Muscle layer of duodenum (tissue), 2 donors: Measurements from ENCODE around the gene NID2.
A peak's percentile ranks its signal among the peaks of the same experiment; 100 is the strongest.

ENCODE experiments used
- H3K27ac ChIP-seq: one replicate; pipeline ENCODE4 v1.7.0; 2013; ENCODE audit warnings: mild to moderate bottlenecking, low read length
- H3K27me3 ChIP-seq: one replicate; pipeline ENCODE4 v1.7.0; 2013; ENCODE audit warnings: low read depth, mild to moderate bottlenecking, control low read depth, low read length
- H3K36me3 ChIP-seq, 2 donors: one replicate each; pipeline ENCODE4 v1.7.0; 2013; ENCODE audit warnings: low read length in 2 of 2, control low read depth in 1 of 2, mild to moderate bottlenecking in 1 of 2; ENCODE audit not compliant: insufficient read depth in 2 of 2, control insufficient read depth in 1 of 2
- H3K4me1 ChIP-seq, 2 donors: one replicate each; pipeline ENCODE4 v1.7.0; 2013; ENCODE audit warnings: low read length in 2 of 2, mild to moderate bottlenecking in 2 of 2, control low read depth in 1 of 2, moderate library complexity in 1 of 2; ENCODE audit not compliant: insufficient read depth in 2 of 2, control insufficient read depth in 1 of 2
- H3K4me3 ChIP-seq, 2 donors: one replicate each; pipeline ENCODE4 v1.7.0; 2013; ENCODE audit warnings: low read length in 2 of 2, low read depth in 1 of 2, mild to moderate bottlenecking in 1 of 2
- H3K9me3 ChIP-seq, 2 donors: one replicate each; pipeline ENCODE4 v1.7.0; 2013; ENCODE audit warnings: low read length in 2 of 2, control low read depth in 1 of 2, mild to moderate bottlenecking in 1 of 2; ENCODE audit not compliant: control insufficient read depth in 1 of 2
- donor health status: healthy.

The NID2 gene

DNA sequence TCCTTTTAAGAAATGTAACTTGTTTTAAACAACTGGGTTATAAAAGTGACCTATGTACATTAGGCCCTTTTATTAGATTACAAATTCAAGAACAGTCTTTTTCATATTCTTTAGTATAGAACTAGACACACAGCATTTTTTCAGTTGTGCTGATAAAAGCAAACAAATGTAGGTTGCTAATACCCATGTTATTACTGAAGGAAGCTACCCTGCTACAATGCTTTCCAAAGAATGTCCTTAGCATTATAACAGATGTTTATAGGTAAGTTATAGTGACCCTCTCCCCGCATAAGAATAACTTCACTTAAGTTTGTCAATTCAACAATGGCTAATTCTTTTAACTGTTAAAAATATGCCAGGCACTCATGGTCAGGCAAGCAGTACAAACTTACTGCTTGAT is 61.6 kb downstream of the NID2 start:
- Histone ChIP-seq H3K4me3 (no peak overlapping the region), H3K4me1 (peaks cover 0 to 15% of the 10 kb centered on the region in 2 donors), H3K9me3 (no peaks in the 10 kb centered on the region), H3K36me3 (peaks cover 71 to 80% of the 10 kb centered on the region in 2 donors), H3K27ac (no peak overlapping the region), H3K27me3 (no peaks in the 10 kb centered on the region)

DNA sequence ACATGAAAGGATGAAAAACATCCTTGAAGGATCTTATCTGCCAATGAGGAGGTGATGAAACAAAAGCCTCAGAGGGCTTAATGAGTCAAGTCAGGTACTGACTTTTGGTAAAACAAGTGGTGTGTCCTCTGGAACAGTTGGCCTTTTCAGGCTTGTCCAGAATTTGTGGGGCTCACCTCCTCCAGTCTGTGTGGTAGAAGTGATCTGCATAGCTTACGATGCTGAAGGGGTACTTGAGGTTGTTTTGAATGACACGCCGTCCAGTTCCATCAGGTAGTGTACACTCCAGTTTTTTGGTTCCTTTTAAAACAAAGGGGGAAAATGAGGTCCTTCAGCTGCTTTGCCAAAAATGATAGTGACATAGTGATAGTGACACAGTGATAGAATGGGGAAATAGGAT is 62.5 kb downstream of the NID2 start:
- Histone ChIP-seq H3K4me1 (peaks cover 0 to 17% of the 10 kb centered on the region in 2 donors), H3K4me3 (no peak overlapping the region), H3K9me3 (no peaks in the 10 kb centered on the region), H3K27me3 (no peaks in the 10 kb centered on the region), H3K36me3 (peaks cover 69 to 79% of the 10 kb centered on the region in 2 donors), H3K27ac (no peak overlapping the region)

DNA sequence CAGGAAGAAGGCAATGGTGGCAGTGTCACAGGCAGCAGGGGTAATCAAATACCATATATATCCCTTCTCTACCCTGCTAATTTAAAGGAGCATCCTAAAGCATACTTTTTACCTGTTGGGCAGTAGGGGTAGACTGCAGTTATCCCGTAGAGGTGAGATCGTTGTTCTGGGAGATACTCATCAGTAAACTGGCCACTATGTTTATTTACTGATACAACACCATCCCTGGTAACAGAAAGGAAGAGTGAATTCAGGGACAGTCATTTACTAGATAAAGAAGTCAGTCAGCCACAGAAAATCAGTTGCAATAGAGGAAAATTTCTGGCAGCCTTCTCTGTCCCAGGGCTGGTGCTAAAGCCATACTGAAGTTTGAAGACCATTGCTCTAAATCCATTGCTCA is 63.2 kb downstream of the NID2 start:
- no peaks in the 10 kb centered on the region for H3K9me3 ChIP-seq
- H3K4me3 ChIP-seq, result no peak overlapping the region
- peaks cover 0 to 20% of the 10 kb centered on the region in 2 donors for H3K4me1 ChIP-seq
- H3K27ac ChIP-seq, result no peak overlapping the region
- no peaks in the 10 kb centered on the region for H3K27me3 ChIP-seq
- H3K36me3 ChIP-seq, result peaks cover 61 to 72% of the 10 kb centered on the region in 2 donors

DNA sequence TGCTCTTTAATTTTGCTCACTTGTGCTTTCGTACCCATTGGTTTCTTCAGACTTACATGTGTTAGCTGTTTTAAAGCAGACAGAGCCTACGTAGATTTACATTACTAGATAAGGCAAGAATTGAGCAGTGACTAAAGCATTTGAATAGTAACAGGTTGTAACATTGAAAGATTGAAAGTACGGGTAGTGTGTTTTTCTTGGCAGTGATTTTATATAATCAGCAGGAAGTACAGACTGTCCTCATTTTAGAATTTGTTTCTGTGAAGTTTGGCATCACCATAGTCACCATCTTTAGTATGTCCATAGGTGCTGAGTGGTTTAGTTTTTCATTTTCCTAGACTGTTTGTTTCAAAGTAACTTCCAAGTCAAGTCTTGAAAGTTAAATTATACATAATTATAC is 65.5 kb downstream of the NID2 start:
- Histone ChIP-seq H3K4me1 (peaks cover 0 to 26% of the 10 kb centered on the region in 2 donors), H3K27me3 (no peaks in the 10 kb centered on the region), H3K9me3 (no peaks in the 10 kb centered on the region), H3K4me3 (no peak overlapping the region), H3K36me3 (peaks cover 50 to 61% of the 10 kb centered on the region in 2 donors), H3K27ac (peak overlapping the region; percentile 50)

- no peaks in the 10 kb centered on the region for H3K27me3 ChIP-seq
- H3K4me3 ChIP-seq, result peak overlapping the region in 1 of 2 donors; percentile 28
- H3K27ac ChIP-seq, result peak overlapping the region; percentile 50
- peaks cover 0 to 26% of the 10 kb centered on the region in 2 donors for H3K4me1 ChIP-seq
- H3K36me3 ChIP-seq, result peaks cover 42 to 53% of the 10 kb centered on the region in 2 donors
- no peaks in the 10 kb centered on the region for H3K9me3 ChIP-seq
Observed at GRCh38 chr14:52002542-52002941, 66.3 kb downstream of the NID2 start.

- Histone ChIP-seq H3K9me3 (no peaks in the 10 kb centered on the region), H3K36me3 (peaks cover 32 to 36% of the 10 kb centered on the region in 2 donors), H3K27ac (no peak overlapping the region), H3K27me3 (no peaks in the 10 kb centered on the region), H3K4me1 (peaks cover 0 to 26% of the 10 kb centered on the region in 2 donors), H3K4me3 (no peak overlapping the region)
Observed at GRCh38 chr14:52000696-52001095, 68.2 kb downstream of the NID2 start.

- no peak overlapping the region for H3K27ac ChIP-seq
- no peaks in the 10 kb centered on the region for H3K9me3 ChIP-seq
- H3K36me3 ChIP-seq, result peaks cover 31 to 36% of the 10 kb centered on the region in 2 donors
- peaks cover 0 to 26% of the 10 kb centered on the region in 2 donors for H3K4me1 ChIP-seq
- H3K27me3 ChIP-seq, result no peaks in the 10 kb centered on the region
- H3K4me3 ChIP-seq, result no peak overlapping the region
Observed at GRCh38 chr14:52000019-52000582, 68.8 kb downstream of the NID2 start.

DNA sequence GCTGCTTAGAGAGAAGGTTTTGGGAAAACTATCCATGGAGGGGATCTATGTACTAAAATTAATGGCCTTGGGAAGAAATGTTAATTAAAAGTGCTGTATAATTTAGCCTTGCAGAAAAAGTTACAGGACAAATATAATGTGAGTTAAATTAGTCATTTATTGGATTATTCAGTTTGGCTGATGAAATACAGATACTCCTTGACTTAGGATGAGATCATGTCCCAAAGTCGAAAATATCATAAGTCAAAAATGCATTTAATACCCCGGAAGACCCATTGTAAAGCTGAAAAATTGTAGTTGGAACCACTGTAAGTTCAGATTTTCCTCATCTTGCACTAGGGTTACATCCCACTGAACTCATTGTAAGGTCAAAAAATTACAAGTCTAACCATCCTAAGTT is 69.8 kb downstream of the NID2 start:
- H3K4me1 ChIP-seq, result peaks cover 0 to 23% of the 10 kb centered on the region in 2 donors
- no peak overlapping the region for H3K27ac ChIP-seq
- H3K27me3 ChIP-seq, result no peaks in the 10 kb centered on the region
- H3K36me3 ChIP-seq, result peaks cover 32 to 37% of the 10 kb centered on the region in 2 donors
- H3K9me3 ChIP-seq, result no peaks in the 10 kb centered on the region
- H3K4me3 ChIP-seq, result no peak overlapping the region

- H3K4me3 ChIP-seq, result no peak overlapping the region
- no peaks in the 10 kb centered on the region for H3K9me3 ChIP-seq
- H3K27me3 ChIP-seq, result no peaks in the 10 kb centered on the region
- peaks cover 0 to 18% of the 10 kb centered on the region in 2 donors for H3K4me1 ChIP-seq
- H3K27ac ChIP-seq, result no peak overlapping the region
- H3K36me3 ChIP-seq, result peaks cover 38 to 41% of the 10 kb centered on the region in 2 donors
Observed at GRCh38 chr14:51998348-51998747, 70.5 kb downstream of the NID2 start.

- H3K36me3 ChIP-seq, result peaks cover 26 to 32% of the 10 kb centered on the region in 2 donors
- H3K4me3 ChIP-seq, result no peak overlapping the region
- peaks cover 0 to 16% of the 10 kb centered on the region in 2 donors for H3K4me1 ChIP-seq
- H3K9me3 ChIP-seq, result no peaks in the 10 kb centered on the region
- H3K27me3 ChIP-seq, result no peaks in the 10 kb centered on the region
- no peak overlapping the region for H3K27ac ChIP-seq
Observed at GRCh38 chr14:51996148-51996746, 72.6 kb downstream of the NID2 start.

DNA sequence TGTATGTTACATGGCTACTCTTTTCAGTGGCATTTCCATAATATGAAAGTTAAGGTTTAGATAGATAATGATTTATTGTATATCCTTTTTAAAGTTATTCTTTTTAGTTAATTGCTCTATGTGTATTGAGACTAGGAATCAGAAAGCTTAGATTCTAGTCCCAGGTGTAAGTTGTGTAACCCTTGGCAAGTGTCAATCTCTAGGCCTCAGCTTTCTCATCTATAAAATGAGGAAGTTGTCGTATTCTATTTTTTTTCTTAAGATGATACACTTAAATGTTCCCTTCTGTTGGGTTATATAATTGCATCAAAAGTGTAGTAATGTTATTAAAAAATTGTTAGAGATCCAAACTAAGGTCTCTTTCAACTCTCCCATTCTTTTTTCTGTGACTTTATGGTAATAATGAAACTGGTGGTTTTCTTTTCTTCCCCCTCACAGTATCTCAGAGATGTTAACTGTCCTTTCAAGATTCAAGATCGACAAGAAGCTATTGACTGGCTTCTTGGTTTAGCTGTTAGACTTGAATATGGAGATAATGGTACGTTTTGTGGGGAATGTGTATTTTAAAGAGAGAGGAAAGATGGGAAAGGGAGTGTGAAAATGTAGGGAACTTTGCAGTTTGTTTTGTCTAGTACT is 75.5 kb downstream of the NID2 start:
- Histone ChIP-seq H3K27me3 (no peaks in the 10 kb centered on the region), H3K36me3 (peaks cover 20 to 26% of the 10 kb centered on the region in 2 donors)

More for the DNA sequence above, 75.5 kb downstream of the NID2 start:
- no peaks in the 10 kb centered on the region for H3K9me3 ChIP-seq
- no peak overlapping the region for H3K4me3 ChIP-seq
- H3K27ac ChIP-seq, result no peak overlapping the region
- peaks cover 9 to 19% of the 10 kb centered on the region in 2 donors for H3K4me1 ChIP-seq
